Measurements from ENCODE around the gene RASA2.

RASA2 gene

GRCh38 chr3:141537856-141538255 is 51.0 kb downstream of the RASA2 start:
- no peak for DNase-seq (ENCODE audit: low spot score)

DNA sequence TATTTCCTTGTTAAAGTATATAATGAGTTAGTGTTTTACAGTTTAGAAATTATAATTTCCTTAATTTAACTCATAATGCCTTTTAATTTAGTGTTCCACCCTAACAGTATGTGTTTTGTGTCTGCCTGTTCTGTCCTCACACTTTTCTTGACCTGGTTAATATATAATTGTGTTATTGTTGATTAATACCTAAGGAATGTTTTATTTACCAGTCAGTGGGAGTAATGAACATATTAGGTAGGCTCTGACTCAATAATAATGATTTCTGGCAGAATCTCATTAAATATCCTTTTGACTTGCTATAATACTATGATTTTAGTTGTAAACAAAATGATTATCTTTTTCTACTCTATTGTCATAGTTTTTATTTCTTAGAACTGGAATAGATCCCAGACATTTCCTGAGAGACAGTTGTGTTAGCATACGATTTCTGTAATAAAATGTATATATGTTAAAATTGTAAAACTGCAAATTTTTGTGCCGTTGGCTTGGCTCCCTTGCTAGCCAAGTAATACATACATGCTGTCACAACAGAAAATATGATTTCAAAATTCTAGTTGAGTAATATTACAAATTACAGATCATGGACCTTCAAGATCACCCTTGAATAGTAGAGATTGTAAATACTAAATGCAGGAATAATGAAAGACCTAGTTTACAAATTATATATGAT is 51.9 kb downstream of the RASA2 start:
- no peak for DNase-seq (ENCODE audit: low spot score)

DNA sequence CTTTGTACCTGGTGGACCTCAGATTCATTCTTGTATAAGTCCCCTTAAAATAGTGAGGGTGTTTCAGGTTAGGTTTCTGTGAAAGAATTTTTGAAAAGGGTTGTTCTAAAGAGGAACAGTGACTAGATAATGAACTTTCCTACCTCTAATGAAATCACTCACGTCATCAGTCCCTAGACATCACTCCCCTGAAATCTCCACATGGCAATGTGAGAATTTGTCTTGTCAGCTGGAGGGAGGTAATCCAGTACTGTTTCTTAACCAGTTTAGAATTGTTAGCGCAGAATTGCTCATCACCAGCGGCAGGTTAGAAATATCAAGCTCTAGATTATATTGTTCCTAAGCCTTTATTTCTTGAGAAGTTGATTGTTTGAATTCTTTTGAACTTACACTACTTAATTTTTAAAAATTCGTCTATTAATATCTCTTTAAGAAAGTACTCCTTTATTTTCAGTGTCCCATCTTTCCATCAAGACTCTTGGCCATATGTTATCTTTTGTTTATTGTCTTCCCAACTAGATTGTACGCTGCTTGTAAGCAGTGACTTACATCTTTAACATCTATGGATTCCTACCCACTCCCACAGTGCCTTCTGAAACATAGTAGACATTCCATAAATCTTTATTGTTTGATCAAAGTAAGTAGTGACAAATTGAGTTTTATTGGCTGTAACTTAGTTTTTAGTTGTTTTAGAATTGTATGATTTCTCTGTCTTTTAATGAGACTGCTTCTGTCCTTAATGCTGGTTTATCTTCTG is 52.8 kb downstream of the RASA2 start:
- DNase-seq (ENCODE audit: low spot score) = no peak

- DNase-seq (ENCODE audit: low spot score) = no peak
Measured at GRCh38 chr3:141540531-141540930, 53.7 kb downstream of the RASA2 start.

DNA sequence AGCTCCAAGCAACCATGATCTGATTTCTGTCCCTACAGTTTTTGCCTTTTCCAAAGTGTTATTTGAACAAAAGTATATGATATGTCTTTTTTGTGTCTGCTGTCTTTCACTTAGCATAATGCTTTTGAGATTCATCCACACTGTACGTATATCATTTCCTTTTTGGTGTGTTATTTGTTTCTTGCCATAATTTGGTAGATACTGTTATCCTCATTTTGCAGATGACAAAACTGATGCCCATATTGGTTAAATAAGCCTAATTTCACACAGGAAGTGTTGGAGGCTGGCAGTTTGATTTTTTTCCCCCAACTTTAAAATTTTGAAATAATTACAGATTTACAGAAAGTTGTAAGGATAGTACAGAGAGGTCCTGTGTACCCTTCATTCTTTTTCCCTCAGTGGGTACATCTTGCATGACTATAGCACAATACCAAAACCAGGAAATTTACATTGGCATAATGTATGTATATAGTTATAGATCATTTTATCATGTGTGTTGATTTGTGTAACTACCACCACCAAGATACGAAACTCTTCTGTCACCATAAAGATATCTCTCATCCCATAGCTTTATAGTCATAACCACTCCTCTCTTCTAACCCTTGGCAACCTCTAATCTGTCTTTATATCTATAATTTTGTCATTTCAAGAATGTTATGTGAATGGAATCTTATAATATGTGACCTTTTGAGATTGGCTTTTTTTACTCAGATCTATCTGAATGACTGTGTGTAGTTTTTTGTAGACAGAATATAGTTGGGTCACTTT is 55.6 kb downstream of the RASA2 start:
- no peak for DNase-seq (ENCODE audit: low spot score)

GRCh38 chr3:141542989-141543388 is 56.2 kb downstream of the RASA2 start:
- DNase-seq (ENCODE audit: low spot score) = no peak

DNA sequence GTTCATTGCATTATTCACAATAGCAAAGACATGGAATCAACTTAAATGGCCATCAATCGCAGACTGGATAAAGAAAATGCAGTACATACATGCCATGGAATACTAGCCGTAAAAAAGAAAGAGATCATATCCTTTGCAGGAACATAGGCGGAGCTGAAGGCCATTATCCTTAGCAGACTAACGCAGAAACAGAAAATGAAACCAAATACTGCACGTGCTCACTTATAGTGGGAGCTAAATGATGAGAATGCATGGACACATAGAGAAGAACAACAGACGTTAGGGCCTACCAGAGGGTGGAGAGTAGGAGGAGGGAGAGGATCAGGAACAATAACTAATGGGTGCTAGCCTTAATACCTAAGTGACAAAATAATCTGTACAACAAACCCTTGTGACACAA is 57.9 kb downstream of the RASA2 start:
- DNase-seq (ENCODE audit: low spot score) = no peak

GRCh38 chr3:141546081-141546480 is 59.3 kb downstream of the RASA2 start:
- DNase-seq (ENCODE audit: low spot score) = no peak

DNA sequence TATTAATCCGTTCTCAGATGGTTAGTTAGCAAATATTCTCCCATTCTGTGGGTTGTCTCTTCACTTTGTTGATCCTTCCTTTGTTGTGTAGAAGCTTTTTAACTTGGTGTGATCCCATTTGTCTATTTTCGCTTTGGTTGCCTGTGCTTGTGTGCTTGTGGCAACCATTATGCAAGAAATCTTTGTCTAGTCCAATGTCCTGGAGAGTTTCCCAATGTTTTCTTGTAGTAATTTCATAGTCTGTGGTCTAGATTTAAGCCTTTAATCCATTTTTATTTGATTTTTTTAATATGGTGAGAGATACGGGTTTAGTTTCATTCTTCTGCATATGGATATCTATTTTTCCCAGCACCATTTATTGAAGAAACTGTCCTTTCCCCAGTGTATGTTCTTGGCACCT is 59.8 kb downstream of the RASA2 start:
- DNase-seq (ENCODE audit: low spot score) = no peak

GRCh38 chr3:141547791-141548190 is 61.0 kb downstream of the RASA2 start:
- DNase-seq (ENCODE audit: low spot score) = no peak

GRCh38 chr3:141550926-141551665 is 64.3 kb downstream of the RASA2 start:
- no peak for DNase-seq (ENCODE audit: low spot score)

DNA sequence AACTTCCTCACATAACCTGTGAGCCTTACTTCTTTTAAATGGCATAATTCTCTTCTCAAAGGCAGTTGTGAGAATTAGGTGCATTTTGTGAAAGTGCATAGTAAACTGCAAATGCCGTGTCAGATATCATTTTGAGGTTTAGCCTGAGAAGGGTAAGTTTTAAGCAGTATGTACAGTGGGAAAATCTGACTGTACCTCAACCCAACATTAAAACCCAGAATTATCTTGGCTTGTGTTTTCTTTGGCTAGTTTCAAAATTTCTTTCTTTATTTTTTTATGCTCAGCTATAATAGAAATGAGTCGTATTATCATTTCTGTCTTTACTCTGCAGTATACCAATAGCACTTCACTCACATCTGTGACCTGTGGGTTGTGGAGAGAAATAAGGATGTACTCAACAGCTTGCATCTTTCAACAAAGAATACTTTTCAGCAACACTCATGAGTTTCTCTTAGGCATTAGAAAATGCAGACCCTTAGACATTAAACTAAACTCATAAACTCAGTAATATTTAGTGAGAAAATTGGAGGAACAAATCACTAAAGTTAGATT is 65.7 kb downstream of the RASA2 start:
- DNase-seq (ENCODE audit: low spot score) = no peak

DNA sequence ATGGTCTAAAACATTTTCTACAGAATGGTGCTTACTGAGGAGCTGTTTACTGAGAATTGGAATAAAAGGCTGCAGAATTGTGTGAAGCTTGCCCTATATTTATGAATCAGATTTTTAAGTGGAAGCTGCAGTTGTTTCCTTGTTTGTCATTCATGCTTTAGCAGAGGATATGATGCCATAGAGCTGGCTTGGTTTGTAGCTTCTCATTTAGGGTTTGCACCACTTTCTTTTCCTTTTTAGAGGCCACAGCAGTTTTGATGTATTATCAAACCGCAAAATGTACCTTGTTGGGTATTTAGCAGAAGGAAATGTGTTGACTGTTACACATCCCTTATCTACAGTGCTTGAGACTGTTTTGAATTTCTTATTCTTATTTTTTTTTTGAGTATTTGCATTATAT is 66.2 kb downstream of the RASA2 start:
- DNase-seq (ENCODE audit: low spot score) = peak; percentile 59

DNA sequence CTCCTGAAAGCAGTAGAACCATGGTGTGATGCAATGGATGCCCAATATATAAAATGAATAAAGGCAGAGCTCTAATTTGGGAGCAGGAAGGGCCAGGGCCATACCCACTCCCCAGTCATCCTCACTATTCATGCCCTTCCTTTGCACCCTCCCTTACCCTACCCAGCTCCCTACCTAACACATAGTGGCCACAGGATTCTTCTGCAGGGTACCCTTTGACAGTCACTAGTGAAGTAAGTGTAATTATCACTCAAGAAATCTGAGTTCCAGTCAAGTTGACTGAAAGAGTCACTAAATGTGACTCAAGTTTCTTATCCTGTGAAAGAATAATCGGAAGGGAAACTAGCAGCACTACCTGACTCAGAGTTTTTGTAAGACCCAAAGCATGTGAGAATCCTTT is 69.2 kb downstream of the RASA2 start:
- DNase-seq (ENCODE audit: low spot score) = peak; percentile 78

- DNase-seq (ENCODE audit: low spot score) = no peak
Measured at GRCh38 chr3:141557961-141558706, 71.3 kb downstream of the RASA2 start.

GRCh38 chr3:141561426-141562034 is 74.7 kb downstream of the RASA2 start:
- DNase-seq (ENCODE audit: low spot score) = peak; percentile 51

- no peak for DNase-seq (ENCODE audit: low spot score)
Measured at GRCh38 chr3:141564241-141564640, 77.4 kb downstream of the RASA2 start.

GRCh38 chr3:141570068-141570467 is 83.2 kb downstream of the RASA2 start:
- no peak for DNase-seq (ENCODE audit: low spot score)

DNA sequence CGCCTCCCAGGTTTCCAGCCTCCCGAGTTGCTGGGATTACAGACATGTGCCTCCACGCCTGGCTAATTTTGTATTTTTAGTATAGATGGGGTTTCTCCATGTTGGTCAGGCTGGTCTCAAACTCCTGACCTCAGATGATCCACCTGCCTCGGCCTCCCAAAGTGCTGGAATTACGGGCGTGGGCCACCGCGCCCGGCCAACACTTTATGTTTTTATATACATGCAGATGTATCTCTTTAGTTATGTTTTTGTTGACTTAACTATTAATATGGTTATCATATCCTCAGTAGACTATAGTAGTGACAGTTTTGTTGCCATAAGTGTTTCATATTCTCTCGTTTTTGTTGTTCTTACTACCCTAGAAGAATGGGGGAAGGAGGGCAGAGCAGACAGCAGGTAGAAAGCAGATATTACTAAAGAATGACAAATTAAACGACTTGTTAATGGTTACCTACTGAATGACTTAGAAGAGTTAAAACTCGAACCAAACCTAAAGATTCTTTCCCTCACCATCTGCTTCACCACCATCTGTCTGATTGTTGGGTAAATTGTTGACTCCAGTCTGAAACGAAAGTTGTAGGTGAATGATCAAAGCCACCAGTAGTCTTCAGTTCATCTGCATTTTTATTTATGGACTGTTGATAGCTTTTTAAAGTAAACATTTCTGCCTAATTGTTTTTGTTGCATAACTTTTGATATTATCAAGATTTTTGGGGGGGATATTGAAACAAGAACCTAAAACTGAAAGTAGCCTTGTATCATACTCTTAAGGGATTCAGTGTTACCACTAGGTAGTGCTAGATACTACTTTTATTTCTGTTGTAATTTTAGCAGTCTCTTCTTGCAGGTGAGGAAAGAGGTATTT is 89.3 kb downstream of the RASA2 start:
- no peak for DNase-seq (ENCODE audit: low spot score)

DNA sequence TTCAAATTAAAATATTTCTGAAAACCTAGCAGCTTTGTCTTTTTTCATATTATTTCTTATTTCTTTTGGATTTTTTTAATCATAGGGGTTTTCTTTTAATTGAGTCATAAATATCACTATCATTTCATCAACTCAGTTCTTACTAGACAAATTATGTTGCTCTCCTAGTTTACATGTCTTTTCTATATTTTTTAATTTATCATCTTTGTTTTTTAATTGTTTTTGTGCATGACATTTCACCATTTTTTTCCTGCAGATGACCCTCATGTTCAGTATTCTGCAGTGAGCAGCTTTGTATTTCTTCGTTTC is 89.9 kb downstream of the RASA2 start:
- no peak for DNase-seq (ENCODE audit: low spot score)
